ENCODE measurements around the gene GPR153. TPM values are rescaled to one million over a fixed set of nuclear protein-coding genes. Genes with fewer than 3 reads are reported as not detected.

GPR153 gene
- 16.4 and 41.1 TPM in 2 replicates for total RNA-seq

DNA sequence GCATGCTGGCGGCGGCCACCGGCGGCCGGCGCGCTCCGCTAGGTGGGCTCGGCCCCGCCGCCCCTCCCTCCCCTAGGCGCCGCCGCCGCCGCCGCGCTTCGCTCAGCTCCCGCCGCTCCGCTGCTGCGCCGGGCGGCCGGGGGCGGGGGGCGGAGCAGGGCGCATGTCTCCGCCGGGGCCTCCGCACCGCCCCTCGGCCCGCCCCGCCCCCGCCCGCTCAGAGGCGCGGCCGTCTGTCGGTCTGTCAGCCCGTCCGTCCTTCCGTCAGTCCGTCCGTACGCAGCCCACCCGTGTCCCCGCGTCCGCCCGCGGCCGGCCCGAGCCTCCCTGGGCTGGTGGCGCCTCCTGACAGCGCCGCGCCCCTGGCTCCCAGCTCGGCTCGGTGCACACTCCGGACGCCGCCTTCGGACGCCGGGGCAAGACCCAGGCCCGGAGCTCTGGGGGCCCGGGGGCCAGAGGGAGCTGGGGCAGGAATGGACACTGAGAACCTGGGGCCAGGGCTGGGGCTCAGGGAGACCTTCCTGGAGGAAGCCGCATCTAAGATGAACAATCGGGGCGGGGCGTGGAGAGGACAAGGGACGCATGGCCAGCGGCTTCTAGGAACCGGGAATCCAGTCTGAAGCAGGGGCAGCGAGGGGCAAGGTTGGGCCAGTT lies at the start of gene GPR153:
TSS of gene GPR153 (minus strand) at position 138 of the 654 bp plus-strand sequence. CDS start 6,193 bp downstream, outside the sequence.

DNA sequence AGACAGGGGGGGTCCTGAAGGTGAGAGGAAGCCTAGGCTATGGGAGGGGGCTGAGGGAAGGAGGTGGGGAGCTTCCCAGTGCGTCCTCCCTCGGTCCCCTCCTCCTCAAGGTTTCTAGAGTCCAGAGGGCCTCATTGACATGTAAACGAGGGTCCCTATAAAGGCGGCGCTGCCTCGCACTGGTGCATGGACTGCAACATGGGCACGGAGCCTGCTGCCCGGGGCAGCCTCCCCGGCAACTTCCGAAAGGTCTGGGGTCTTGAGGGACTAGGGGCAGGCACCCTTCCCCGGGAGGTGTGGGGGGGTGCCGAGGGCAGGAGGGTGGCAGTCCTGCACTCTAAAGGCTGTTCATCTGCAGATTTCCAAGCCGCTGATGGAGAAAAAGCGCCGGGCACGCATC lies 16.9 kb downstream of the GPR153 start, which contains the start of gene HES3:
TSS of gene HES3 (plus strand) at position 187 of the 400 bp plus-strand sequence. CDS start at position 374, 187 bp downstream.

DNA sequence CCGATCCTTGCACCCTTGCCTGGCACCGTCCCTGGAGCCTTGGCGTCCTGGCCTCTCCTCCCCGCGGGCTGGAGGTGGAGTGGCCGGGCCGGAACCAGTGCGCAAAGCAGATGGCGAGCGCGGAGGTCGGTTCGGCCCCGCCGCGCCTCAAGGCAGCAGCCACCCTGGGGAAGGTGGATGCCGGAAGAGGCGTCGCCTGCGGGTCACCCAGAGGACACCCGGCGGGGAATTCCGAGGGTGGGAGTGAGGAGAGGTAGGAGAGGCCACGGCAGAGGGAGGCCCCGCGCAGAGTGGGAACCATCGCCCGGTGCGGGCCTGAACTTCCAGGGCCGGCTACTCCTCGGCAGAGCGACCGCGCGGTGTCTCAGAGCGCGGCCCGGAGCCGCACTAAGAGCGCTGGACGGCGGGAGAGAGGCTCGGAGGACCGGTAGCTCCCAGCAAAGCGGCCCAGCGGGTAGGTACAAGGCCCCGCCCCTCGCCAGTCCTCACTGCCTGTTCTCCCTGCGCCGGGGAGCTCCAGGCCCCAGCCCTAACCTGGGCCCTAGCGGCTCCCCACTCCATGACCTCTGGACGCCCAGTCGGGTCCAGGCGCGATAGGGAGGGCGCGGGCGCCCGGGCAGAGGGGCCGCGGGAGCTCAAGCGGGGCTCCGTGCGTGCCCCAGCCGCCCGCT lies 54.9 kb downstream of the GPR153 start, which contains the start of gene RNF207:
TSS of gene RNF207 (plus strand) at position 271 of the 671 bp plus-strand sequence. CDS start 417 bp downstream, outside the sequence.

DNA sequence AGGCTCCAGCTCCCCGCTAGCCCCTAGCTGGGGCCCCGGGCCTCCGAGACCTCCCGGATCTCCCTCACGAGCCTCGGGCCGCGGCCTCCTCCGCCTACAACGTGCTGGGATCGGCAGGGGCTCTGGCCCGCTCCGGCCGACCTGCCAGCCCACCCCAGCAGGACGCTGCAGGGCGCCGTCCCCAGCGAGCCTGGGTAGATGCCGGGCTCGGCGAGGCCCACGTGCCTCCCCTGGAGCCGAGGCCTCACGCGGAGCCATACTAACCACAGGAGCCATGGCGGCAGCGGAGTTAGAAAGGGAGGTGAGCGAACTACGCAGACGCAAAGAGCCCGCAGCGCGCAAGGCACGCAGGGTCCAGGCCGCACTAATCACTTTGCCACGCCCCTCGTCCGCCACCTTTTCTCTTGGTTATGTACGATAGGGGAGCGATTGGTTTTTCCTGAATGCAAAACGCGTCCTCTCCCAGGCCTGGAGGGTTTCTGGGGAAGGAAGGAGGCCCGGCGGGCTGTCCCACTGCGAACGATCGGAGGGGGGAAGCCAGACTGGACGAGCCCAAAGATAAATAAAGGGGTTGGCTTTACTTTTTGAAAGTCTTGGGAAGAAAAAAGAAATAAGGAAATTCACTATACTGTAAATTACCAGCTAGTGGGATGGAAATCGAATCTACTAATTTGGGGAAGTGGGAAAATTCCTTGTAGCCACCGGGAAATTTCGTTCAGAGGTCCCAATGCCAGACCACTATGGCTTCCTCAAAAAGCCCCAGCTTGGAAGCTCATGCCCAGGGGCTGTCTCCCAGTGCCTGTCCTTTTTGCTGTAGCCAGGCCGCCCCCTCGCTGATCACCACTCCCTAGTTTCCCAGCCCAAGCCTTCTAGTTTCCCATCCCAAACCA lies 61.4 kb downstream of the GPR153 start, which contains the start of gene RPL22:
TSS of gene RPL22 (minus strand) at position 298 of the 890 bp plus-strand sequence. CDS start at position 276, 22 bp downstream.

Other genes starting within 250 kb of the GPR153 start
- 0.48 and 2.1 TPM in 2 replicates for gene KCNAB2, start 215.2 kb downstream of the GPR153 start, total RNA-seq
- gene CHD5, start 80.8 kb downstream of the GPR153 start, total RNA-seq: 0.24 TPM in 1 of 2 replicates, not detected in the other
- 142 and 199 TPM in 2 replicates for gene RPL22, start 61.5 kb downstream of the GPR153 start, total RNA-seq
- gene RNF207, start 55.0 kb downstream of the GPR153 start, total RNA-seq: 9.8 and 63.4 TPM in 2 replicates
- gene ICMT, start 25.1 kb downstream of the GPR153 start, total RNA-seq: 60.3 and 63.9 TPM in 2 replicates
- not detected in 2 replicates for gene HES3, start 16.9 kb downstream of the GPR153 start, total RNA-seq
- 70.6 and 71.2 TPM in 2 replicates for gene ACOT7, start 132.7 kb upstream of the GPR153 start, total RNA-seq
- gene HES2, start 158.8 kb upstream of the GPR153 start, total RNA-seq: 249 and 299 TPM in 2 replicates
- gene ESPN, start 163.7 kb upstream of the GPR153 start, total RNA-seq: 14.5 and 17.3 TPM in 2 replicates
- 14.9 and 21.0 TPM in 2 replicates for gene TNFRSF25, start 205.1 kb upstream of the GPR153 start, total RNA-seq
- 49.0 and 59.5 TPM in 2 replicates for gene PLEKHG5, start 230.6 kb upstream of the GPR153 start, total RNA-seq

All from tracheal epithelial cell (primary cell).